Vein endothelial cell (primary cell): ENCODE measurements around the gene LAGE3. TPM values are rescaled to one million over a fixed set of nuclear protein-coding genes. Genes with fewer than 3 reads are reported as not detected.

Experiments used
- small RNA-seq: library from RNA; depleted of rRNA; stranded (forward); fragments of <200 nt; gene quantifications from one replicate; pipeline ENCODE3, GENCODE V24; 2012
- total RNA-seq: library from RNA; depleted of rRNA; stranded (reverse); fragments of >200 nt; gene quantifications from 2 replicates; pipeline ENCODE4 v1.2.3, GENCODE V29; 2012

The LAGE3 gene
- 15.4 and 18.9 TPM in 2 replicates for total RNA-seq

GRCh38 chrX:154478728-154479622, at the start of gene LAGE3:
Gene LAGE3, minus strand, starts transcription at chrX:154479281. Its CDS starts 366 bp downstream, at chrX:154478915.

GRCh38 chrX:154515966-154516655, 37.0 kb upstream of the LAGE3 start, which contains the start of gene FAM3A:
Gene FAM3A, minus strand, starts transcription at chrX:154516232. Its CDS starts 460 bp downstream, at chrX:154515772.

GRCh38 chrX:154490414-154491083, 11.5 kb upstream of the LAGE3 start, which contains the start of gene SLC10A3:
Gene SLC10A3, minus strand, starts transcription at chrX:154490629. Its CDS starts 1,689 bp downstream, at chrX:154488940.

GRCh38 chrX:154486396-154487207, 7.5 kb upstream of the LAGE3 start, which contains the start of gene UBL4A:
Gene UBL4A, minus strand, starts transcription at chrX:154486615. Its CDS starts 31 bp downstream, at chrX:154486584.

GRCh38 chrX:154458116-154458953, 20.7 kb downstream of the LAGE3 start, which contains the start of gene PLXNA3:
Gene PLXNA3, plus strand, starts transcription at chrX:154458281. Its CDS starts 1,903 bp downstream, at chrX:154460184.

GRCh38 chrX:154443992-154444754, 34.9 kb downstream of the LAGE3 start, which contains the start of gene FAM50A:
Gene FAM50A, plus strand, starts transcription at chrX:154444141. Its CDS starts 95 bp downstream, at chrX:154444236.

GRCh38 chrX:154436983-154437752, 41.9 kb downstream of the LAGE3 start, which contains the start of gene GDI1:
Gene GDI1, plus strand, starts transcription at chrX:154437154. Its CDS starts 101 bp downstream, at chrX:154437255.

GRCh38 chrX:154428176-154429171, 50.6 kb downstream of the LAGE3 start, which contains the start of gene ATP6AP1:
Gene ATP6AP1, plus strand, starts transcription at chrX:154428677. Its CDS starts 16 bp downstream, at chrX:154428693.

Small RNAs within 50 kb of the gene (small RNA-seq; reads per million reads assigned to genes)
- gene MIR6858 (0.24 reads per million), gene RN7SL697P (not detected)

Other genes with a start within 250 kb of the LAGE3 start
- gene OPN1MW3, start 221.7 kb downstream of the LAGE3 start, total RNA-seq, result not detected in 2 replicates
- not detected in 2 replicates for gene TEX28, start 184.2 kb downstream of the LAGE3 start, total RNA-seq
- 0.10 TPM in 1 of 2 replicates, not detected in the other for gene TKTL1, start 183.5 kb downstream of the LAGE3 start, total RNA-seq
- 1,650 and 2,218 TPM in 2 replicates for gene FLNA, start 104.6 kb downstream of the LAGE3 start, total RNA-seq
- 40.6 and 56.5 TPM in 2 replicates for gene EMD, start 100.0 kb downstream of the LAGE3 start, total RNA-seq
- gene RPL10, start 80.9 kb downstream of the LAGE3 start, total RNA-seq, result 3,434 and 3,696 TPM in 2 replicates
- 102 and 110 TPM in 2 replicates for gene DNASE1L1, start 70.0 kb downstream of the LAGE3 start, total RNA-seq
- 22.4 and 22.9 TPM in 2 replicates for gene TAFAZZIN, start 67.7 kb downstream of the LAGE3 start, total RNA-seq
- 83.5 and 83.6 TPM in 2 replicates for gene ATP6AP1, start 50.6 kb downstream of the LAGE3 start, total RNA-seq
- 80.5 and 121 TPM in 2 replicates for gene GDI1, start 42.1 kb downstream of the LAGE3 start, total RNA-seq
- 39.4 and 44.1 TPM in 2 replicates for gene FAM50A, start 35.1 kb downstream of the LAGE3 start, total RNA-seq
- gene PLXNA3, start 21.0 kb downstream of the LAGE3 start, total RNA-seq, result 14.9 and 21.6 TPM in 2 replicates
- 39.9 and 43.1 TPM in 2 replicates for gene UBL4A, start 7.3 kb upstream of the LAGE3 start, total RNA-seq
- gene SLC10A3, start 11.3 kb upstream of the LAGE3 start, total RNA-seq, result 29.9 and 33.6 TPM in 2 replicates
- 17.7 and 22.2 TPM in 2 replicates for gene FAM3A, start 37.0 kb upstream of the LAGE3 start, total RNA-seq
- gene G6PD, start 67.6 kb upstream of the LAGE3 start, total RNA-seq, result 96.0 and 108 TPM in 2 replicates
- 25.7 and 26.8 TPM in 2 replicates for gene IKBKG, start 68.3 kb upstream of the LAGE3 start, total RNA-seq
- gene CTAG1A, start 105.9 kb upstream of the LAGE3 start, total RNA-seq, result not detected in 2 replicates
- gene CTAG1B, start 140.0 kb upstream of the LAGE3 start, total RNA-seq, result not detected in 2 replicates
- gene CTAG2, start 174.3 kb upstream of the LAGE3 start, total RNA-seq, result not detected in 2 replicates